OCI-LY7 (cell line): ENCODE data around the gene WDR31. TPM values are rescaled to one million over a fixed set of nuclear protein-coding genes. Genes with fewer than 3 reads are reported as not detected.

Source experiments
- BruUV-seq: library from RNA; stranded (reverse); fragments of 400-500 nt; replicated peaks from 2 replicates; lab custom pipeline; 2021; lab: Mats Ljungman, UMichigan
- CTCF ChIA-PET: fragments of 300-600 bp; sonication (Branson Sonifier 250); formaldehyde crosslinking; loops from one replicate; lab custom pipeline; 2022; ENCODE audit warnings: antibody characterized with exemption; ENCODE audit not compliant: unreplicated experiment; lab: Charles Lee
- POLR2A ChIA-PET: fragments of 300-600 bp; sonication (Branson Sonifier 250); formaldehyde crosslinking; loops from one replicate; lab custom pipeline; 2022; ENCODE audit warnings: antibody characterized with exemption; lab: Charles Lee
- DNase-seq: peaks from one replicate; pipeline ENCODE4 v3.0.0-alpha.2; 2015; ENCODE audit warnings: low spot score
- H2AFZ ChIP-seq: fragments of 200-600 bp; sonication (generic), shearing (Covaris generic); 2 replicates; pipeline ENCODE4 v1.6.1; 2014; ENCODE audit warnings: mild to moderate bottlenecking, antibody characterized with exemption, low read length, moderate library complexity
- H3K27ac ChIP-seq: fragments of 200-600 bp; sonication (generic); 2 replicates; pipeline ENCODE4 v1.5.1; 2014; ENCODE audit warnings: mixed run types, low read depth, mild to moderate bottlenecking, moderate library complexity, low read length, inconsistent platforms; ENCODE audit not compliant: poor library complexity, severe bottlenecking
- H3K36me3 ChIP-seq: fragments of 200-600 bp; sonication (generic); 2 replicates; pipeline ENCODE4 v1.6.1; 2014; ENCODE audit warnings: mild to moderate bottlenecking, antibody characterized with exemption, low read length, moderate library complexity, mixed read lengths; ENCODE audit not compliant: insufficient read depth
- H3K4me1 ChIP-seq: fragments of 200-600 bp; sonication (generic); 2 replicates; pipeline ENCODE4 v1.5.1; 2014; ENCODE audit warnings: mild to moderate bottlenecking, low read length; ENCODE audit not compliant: insufficient read depth, poor library complexity, severe bottlenecking
- H3K4me2 ChIP-seq: fragments of 200-600 bp; sonication (generic); 2 replicates; pipeline ENCODE4 v1.6.1; 2014; ENCODE audit warnings: mild to moderate bottlenecking, low read length
- H3K4me3 ChIP-seq: fragments of 200-600 bp; sonication (generic); 2 replicates; pipeline ENCODE4 v1.5.1; 2014; ENCODE audit warnings: mild to moderate bottlenecking, low read depth, low read length; ENCODE audit not compliant: poor library complexity, severe bottlenecking
- H3K79me2 ChIP-seq: fragments of 200-600 bp; sonication (generic); 2 replicates; pipeline ENCODE4 v1.6.1; 2016; ENCODE audit warnings: low read depth, mild to moderate bottlenecking, low read length, moderate library complexity, mixed read lengths; ENCODE audit not compliant: insufficient read depth
- H3K9me2 ChIP-seq: fragments of 200-600 bp; sonication (generic); 2 replicates; pipeline ENCODE4 v1.6.1; 2016; ENCODE audit warnings: mild to moderate bottlenecking, low read length, mixed read lengths; ENCODE audit not compliant: insufficient read depth
- H3K9me3 ChIP-seq: fragments of 200-600 bp; sonication (generic); 2 replicates; pipeline ENCODE4 v1.6.1; 2014; ENCODE audit warnings: mild to moderate bottlenecking, mixed run types, low read length, mixed read lengths
- H4K20me1 ChIP-seq: fragments of 200-600 bp; sonication (generic); 2 replicates; pipeline ENCODE4 v1.6.1; 2014; ENCODE audit warnings: mild to moderate bottlenecking, antibody characterized with exemption, low read length, moderate library complexity, mixed read lengths; ENCODE audit not compliant: insufficient read depth
- EZH2phosphoT487 ChIP-seq: fragments of 200-600 bp; sonication (generic); IDR thresholded peaks from 2 replicates; pipeline ENCODE4 v1.6.1; 2018; ENCODE audit warnings: low read depth, borderline replicate concordance, mild to moderate bottlenecking, mixed run types, antibody characterized with exemption, low read length, moderate library complexity, mixed read lengths
- intact Hi-C: fragments of 100-400 bp; cut with micrococcal nuclease; formaldehyde crosslinking; loops from one replicate; pipeline ENCODE4 v1.10.0; 2022; ENCODE audit not compliant: unreplicated experiment
- total RNA-seq, 2 experiments: library from RNA; depleted of rRNA in 1 of 2; stranded (reverse); fragments of >200 nt in 1 of 2; shearing (Covaris generic) in 1 of 2; gene quantifications; 2 replicates each; pipeline ENCODE4 v1.2.3, GENCODE V29; 2014 to 2022
- TF ChIP-seq, protein P1 (sequence below): fragments of 200-600 bp; sonication (generic); conservative IDR thresholded peaks from 2 replicates; pipeline ENCODE4 v1.5.1; 2014; ENCODE audit warnings: mild to moderate bottlenecking, antibody characterized with exemption, low read length, moderate library complexity, mixed read lengths

The WDR31 gene
- total RNA-seq, 2 experiments from 2014 or later = 0.19 to 1.4 TPM

- BruUV-seq = no TSS peak
- H3K36me3 ChIP-seq = no peaks in the 10 kb centered on the region
- intact Hi-C loops = no loop called here
- no peak overlapping the region for H2AFZ ChIP-seq
- H3K9me3 ChIP-seq = no peaks in the 10 kb centered on the region
- ChIA-PET CTCF (no interaction called here), POLR2A (interaction anchor here (0.6 to 1.1 kb wide), 3 partner anchors 10 to 27 kb away, joined by 3 to 5 read pairs (median 4); no protein-coding TSS in a partner anchor)
- H4K20me1 ChIP-seq = no peaks in the 10 kb centered on the region
- no peaks in the 10 kb centered on the region for H3K9me2 ChIP-seq
- TF ChIP-seq EZH2phosphoT487 = no peak
- TF ChIP-seq, protein P1, sequence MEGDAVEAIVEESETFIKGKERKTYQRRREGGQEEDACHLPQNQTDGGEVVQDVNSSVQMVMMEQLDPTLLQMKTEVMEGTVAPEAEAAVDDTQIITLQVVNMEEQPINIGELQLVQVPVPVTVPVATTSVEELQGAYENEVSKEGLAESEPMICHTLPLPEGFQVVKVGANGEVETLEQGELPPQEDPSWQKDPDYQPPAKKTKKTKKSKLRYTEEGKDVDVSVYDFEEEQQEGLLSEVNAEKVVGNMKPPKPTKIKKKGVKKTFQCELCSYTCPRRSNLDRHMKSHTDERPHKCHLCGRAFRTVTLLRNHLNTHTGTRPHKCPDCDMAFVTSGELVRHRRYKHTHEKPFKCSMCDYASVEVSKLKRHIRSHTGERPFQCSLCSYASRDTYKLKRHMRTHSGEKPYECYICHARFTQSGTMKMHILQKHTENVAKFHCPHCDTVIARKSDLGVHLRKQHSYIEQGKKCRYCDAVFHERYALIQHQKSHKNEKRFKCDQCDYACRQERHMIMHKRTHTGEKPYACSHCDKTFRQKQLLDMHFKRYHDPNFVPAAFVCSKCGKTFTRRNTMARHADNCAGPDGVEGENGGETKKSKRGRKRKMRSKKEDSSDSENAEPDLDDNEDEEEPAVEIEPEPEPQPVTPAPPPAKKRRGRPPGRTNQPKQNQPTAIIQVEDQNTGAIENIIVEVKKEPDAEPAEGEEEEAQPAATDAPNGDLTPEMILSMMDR = no peak
- no peaks in the 10 kb centered on the region for H3K79me2 ChIP-seq
- no peak overlapping the region for H3K27ac ChIP-seq
- no peak for DNase-seq
- H3K4me2 ChIP-seq = no peak overlapping the region
- H3K4me3 ChIP-seq = no peak overlapping the region
- H3K4me1 ChIP-seq = peaks cover 10% of the 10 kb centered on the region
Measured at GRCh38 chr9:113345671-113346070, 5.6 kb upstream of the WDR31 start.

GRCh38 chr9:113345190-113345589 lies 5.1 kb upstream of the WDR31 start:
- H3K4me2 ChIP-seq = no peak overlapping the region
- intact Hi-C loops = no loop called here
- H3K9me3 ChIP-seq = no peaks in the 10 kb centered on the region
- H2AFZ ChIP-seq = no peak overlapping the region
- ChIA-PET POLR2A (interaction anchor here (0.5 to 1.1 kb wide), 5 partner anchors 10 to 914 kb away, joined by 3 to 5 read pairs (median 4); no protein-coding TSS in a partner anchor), CTCF (no interaction called here)
- no peak for DNase-seq
- H3K79me2 ChIP-seq = no peaks in the 10 kb centered on the region
- H4K20me1 ChIP-seq = no peaks in the 10 kb centered on the region
- no peak overlapping the region for H3K27ac ChIP-seq
- TF ChIP-seq, protein P1 = no peak
- TF ChIP-seq EZH2phosphoT487 = no peak
- H3K9me2 ChIP-seq = no peaks in the 10 kb centered on the region
- BruUV-seq = no TSS peak
- no peak overlapping the region for H3K4me3 ChIP-seq
- no peaks in the 10 kb centered on the region for H3K36me3 ChIP-seq
- H3K4me1 ChIP-seq = peaks cover 5% of the 10 kb centered on the region

GRCh38 chr9:113343732-113344231 lies 3.7 kb upstream of the WDR31 start:
- ChIA-PET CTCF (no interaction called here), POLR2A (interaction anchor here (1.0 kb wide), 2 partner anchors 15 to 69 kb away, joined by 4 to 6 read pairs; no protein-coding TSS in a partner anchor)
- no TSS peak for BruUV-seq
- DNase-seq = no peak
- Histone ChIP-seq H3K4me2 (no peak overlapping the region), H3K9me2 (no peaks in the 10 kb centered on the region), H3K4me1 (no peaks in the 10 kb centered on the region), H4K20me1 (no peaks in the 10 kb centered on the region), H3K36me3 (no peaks in the 10 kb centered on the region), H3K27ac (no peak overlapping the region), H2AFZ (no peak overlapping the region), H3K4me3 (no peak overlapping the region), H3K79me2 (no peaks in the 10 kb centered on the region), H3K9me3 (no peaks in the 10 kb centered on the region)
- intact Hi-C loops = loop anchor here (5.0 kb wide), 1 partner anchor 59 kb away; the partner anchor contains the start of gene ALAD
- TF ChIP-seq EZH2phosphoT487 = no peak
- TF ChIP-seq, protein P1 = no peak
